Osteocyte (in vitro differentiated cells): ENCODE measurements around the gene PRKCD. TPM values are rescaled to one million over a fixed set of nuclear protein-coding genes. Genes with fewer than 3 reads are reported as not detected.

Experiments
- DNase-seq: peaks from one replicate; pipeline ENCODE4 v3.0.0; 2021; ENCODE audit warnings: mixed read lengths; ENCODE audit not compliant: unreplicated experiment; ENCODE audit errors: extremely low spot score
- H3K27ac Mint-ChIP-seq: one replicate; pipeline ENCODE4 v1.8.0; 2021; ENCODE audit warnings: mild to moderate bottlenecking, mixed read lengths; ENCODE audit not compliant: unreplicated experiment
- H3K27me3 Mint-ChIP-seq: one replicate; pipeline ENCODE4 v1.8.0; 2021; ENCODE audit warnings: mixed read lengths; ENCODE audit not compliant: unreplicated experiment
- H3K36me3 Mint-ChIP-seq: one replicate; pipeline ENCODE4 v1.8.0; 2021; ENCODE audit warnings: mixed read lengths; ENCODE audit not compliant: unreplicated experiment
- H3K4me1 Mint-ChIP-seq: one replicate; pipeline ENCODE4 v1.8.0; 2021; ENCODE audit warnings: mixed read lengths; ENCODE audit not compliant: unreplicated experiment
- H3K4me3 Mint-ChIP-seq: one replicate; pipeline ENCODE4 v1.8.0; 2021; ENCODE audit warnings: mild to moderate bottlenecking, moderate library complexity, mixed read lengths; ENCODE audit not compliant: unreplicated experiment
- H3K9me3 Mint-ChIP-seq: one replicate; pipeline ENCODE4 v1.8.0; 2021; ENCODE audit warnings: mixed read lengths; ENCODE audit not compliant: unreplicated experiment
- CTCF ChIP-seq: fragments of 200-600 bp; sonication (generic); IDR thresholded peaks from 2 replicates; pipeline ENCODE4 v1.5.0; 2021; ENCODE audit warnings: antibody characterized with exemption, mild to moderate bottlenecking, moderate library complexity
- total RNA-seq: library from RNA; stranded (reverse); gene quantifications from 2 replicates; pipeline ENCODE4 v1.2.1, GENCODE V29; 2021

The PRKCD gene
- total RNA-seq, 1 donor from 2014 or later = 17.1 TPM

DNA sequence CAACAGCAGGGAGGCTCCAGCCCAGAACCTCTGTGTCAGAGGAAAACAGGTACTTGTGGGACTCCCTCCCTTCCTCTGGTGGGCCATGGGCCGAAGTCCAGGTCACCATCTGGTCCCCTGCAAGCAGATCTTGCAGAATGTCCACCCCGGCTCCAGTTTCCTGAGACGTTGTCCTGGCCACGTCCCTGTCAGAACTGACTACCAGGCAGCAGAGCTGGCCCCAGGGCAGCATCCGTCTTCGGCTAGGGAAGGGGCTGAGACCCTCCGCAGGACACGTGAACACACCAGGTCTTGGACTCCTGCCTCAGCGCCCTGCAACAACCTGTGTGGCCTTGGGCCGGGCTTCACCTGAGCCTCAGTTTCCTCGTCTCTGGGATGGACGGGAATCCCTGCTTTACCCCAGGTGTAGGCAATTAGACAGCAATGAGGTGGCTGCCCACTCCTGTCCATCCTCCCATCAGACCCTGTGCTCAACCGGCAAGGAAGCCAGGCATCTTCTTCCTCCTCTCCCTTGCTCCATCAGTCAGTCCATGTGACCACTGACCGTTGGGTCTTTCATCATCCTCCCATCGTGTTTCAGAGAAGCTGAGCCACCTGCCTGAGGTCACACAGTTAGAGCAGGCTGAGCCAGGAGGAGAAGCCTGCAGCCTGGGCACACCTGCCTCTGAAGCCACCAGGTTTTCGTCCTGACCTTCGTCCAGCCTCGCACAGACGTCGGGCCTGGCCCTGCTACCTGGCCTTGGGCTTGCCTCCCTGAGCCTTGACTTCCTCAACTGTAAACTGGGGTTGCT is 8.9 kb upstream of the PRKCD start:
- no peaks in the 10 kb centered on the region for H3K9me3 Mint-ChIP-seq
- H3K4me1 Mint-ChIP-seq = peaks cover 6% of the 10 kb centered on the region
- H3K27ac Mint-ChIP-seq = no peak overlapping the region
- H3K27me3 Mint-ChIP-seq = no peaks in the 10 kb centered on the region
- DNase-seq = no peak
- H3K36me3 Mint-ChIP-seq = no peaks in the 10 kb centered on the region
- H3K4me3 Mint-ChIP-seq = no peak overlapping the region
- TF ChIP-seq CTCF = no peak

- Mint-ChIP-seq H3K27me3 (no peaks in the 10 kb centered on the region), H3K27ac (no peak overlapping the region), H3K4me1 (peaks cover 6% of the 10 kb centered on the region), H3K4me3 (no peak overlapping the region), H3K36me3 (no peaks in the 10 kb centered on the region), H3K9me3 (no peaks in the 10 kb centered on the region)
- no peak for DNase-seq
- no peak for TF ChIP-seq CTCF
Measured at GRCh38 chr3:53153264-53153823, 7.7 kb upstream of the PRKCD start.

- peaks cover 6% of the 10 kb centered on the region for H3K4me1 Mint-ChIP-seq
- no peak for DNase-seq
- no peaks in the 10 kb centered on the region for H3K9me3 Mint-ChIP-seq
- no peak overlapping the region for H3K4me3 Mint-ChIP-seq
- no peak overlapping the region for H3K27ac Mint-ChIP-seq
- H3K27me3 Mint-ChIP-seq = no peaks in the 10 kb centered on the region
- H3K36me3 Mint-ChIP-seq = no peaks in the 10 kb centered on the region
- TF ChIP-seq CTCF = no peak
Measured at GRCh38 chr3:53153980-53154379, 7.0 kb upstream of the PRKCD start.

GRCh38 chr3:53154881-53155285 is 6.1 kb upstream of the PRKCD start:
- DNase-seq = no peak
- H3K27me3 Mint-ChIP-seq = no peaks in the 10 kb centered on the region
- no peaks in the 10 kb centered on the region for H3K9me3 Mint-ChIP-seq
- no peak overlapping the region for H3K27ac Mint-ChIP-seq
- H3K4me3 Mint-ChIP-seq = no peak overlapping the region
- no peak for TF ChIP-seq CTCF
- no peaks in the 10 kb centered on the region for H3K36me3 Mint-ChIP-seq
- peaks cover 7% of the 10 kb centered on the region for H3K4me1 Mint-ChIP-seq

GRCh38 chr3:53155760-53156159 is 5.2 kb upstream of the PRKCD start:
- DNase-seq = no peak
- no peaks in the 10 kb centered on the region for H3K27me3 Mint-ChIP-seq

More at GRCh38 chr3:53155760-53156159, 5.2 kb upstream of the PRKCD start:
- H3K27ac Mint-ChIP-seq = no peak overlapping the region
- no peak overlapping the region for H3K4me3 Mint-ChIP-seq
- peaks cover 14% of the 10 kb centered on the region for H3K4me1 Mint-ChIP-seq
- TF ChIP-seq CTCF = no peak
- H3K9me3 Mint-ChIP-seq = no peaks in the 10 kb centered on the region
- H3K36me3 Mint-ChIP-seq = no peaks in the 10 kb centered on the region
